Stimulated activated CD8-positive, alpha-beta memory T cell treated with anti-CD3 and anti-CD28 coated beads, Interleukin-4, amount 100 ng/mL, for 4 hours (primary cell): Measurements from ENCODE around the gene MICAL3.

ENCODE experiments used
- DNase-seq, 2 donors: peaks; one replicate each; pipeline ENCODE4 v3.0.0-alpha.2; 2020; ENCODE audit warnings: low read depth in 2 of 2, low spot score in 1 of 2

Gene MICAL3

GRCh38 chr22:17955590-17956379 lies 68.6 kb downstream of the MICAL3 start:
- DNase-seq: no peak

- no peak for DNase-seq
These were observed 69.3 kb downstream of the MICAL3 start for GRCh38 chr22:17954860-17955587.

- no peak for DNase-seq
These were observed 70.0 kb downstream of the MICAL3 start for GRCh38 chr22:17954200-17954859.

- no peak for DNase-seq
These were observed 71.2 kb downstream of the MICAL3 start for GRCh38 chr22:17953147-17953546.

GRCh38 chr22:17952273-17952801 lies 72.0 kb downstream of the MICAL3 start:
- DNase-seq: no peak

- no peak for DNase-seq
These were observed 73.0 kb downstream of the MICAL3 start for GRCh38 chr22:17951315-17951714.

GRCh38 chr22:17950651-17951214 lies 73.6 kb downstream of the MICAL3 start:
- DNase-seq: no peak

GRCh38 chr22:17949642-17950473 lies 74.5 kb downstream of the MICAL3 start:
- no peak for DNase-seq

GRCh38 chr22:17948101-17948500 lies 76.3 kb downstream of the MICAL3 start:
- DNase-seq: no peak

GRCh38 chr22:17946662-17947367 lies 77.5 kb downstream of the MICAL3 start:
- DNase-seq: no peak

GRCh38 chr22:17945888-17946648 lies 78.3 kb downstream of the MICAL3 start:
- no peak for DNase-seq

- DNase-seq: no peak
These were observed 79.0 kb downstream of the MICAL3 start for GRCh38 chr22:17945156-17945887.

- no peak for DNase-seq
These were observed 80.1 kb downstream of the MICAL3 start for GRCh38 chr22:17944256-17944655.

- DNase-seq: no peak
These were observed 80.7 kb downstream of the MICAL3 start for GRCh38 chr22:17943533-17944249.

GRCh38 chr22:17942721-17943120 lies 81.6 kb downstream of the MICAL3 start:
- no peak for DNase-seq

GRCh38 chr22:17941471-17942406 lies 82.6 kb downstream of the MICAL3 start:
- no peak for DNase-seq

- no peak for DNase-seq
These were observed 84.8 kb downstream of the MICAL3 start for GRCh38 chr22:17939579-17939978.
